Neural crest cell (in vitro differentiated cells): Measurements from ENCODE around the gene PALM2AKAP2. TPM values are rescaled to one million over a fixed set of nuclear protein-coding genes. Genes with fewer than 3 reads are reported as not detected.

ENCODE experiments used
- DNase-seq: peaks from one replicate; pipeline ENCODE4 v3.0.0; 2021; ENCODE audit warnings: low read depth, mixed read lengths, low spot score
- H3K27ac Mint-ChIP-seq: one replicate; pipeline ENCODE4 v1.8.0; 2021; ENCODE audit warnings: mild to moderate bottlenecking, mixed read lengths; ENCODE audit not compliant: unreplicated experiment
- H3K27me3 Mint-ChIP-seq: 2 replicates; pipeline ENCODE4 v1.8.0; 2021; ENCODE audit warnings: low read depth, mild to moderate bottlenecking, mixed read lengths
- H3K36me3 Mint-ChIP-seq: 2 replicates; pipeline ENCODE4 v1.8.0; 2021; ENCODE audit warnings: low read depth, mild to moderate bottlenecking, mixed read lengths
- H3K4me1 Mint-ChIP-seq: 2 replicates; pipeline ENCODE4 v1.8.0; 2021; ENCODE audit warnings: mixed read lengths
- H3K4me3 Mint-ChIP-seq: one replicate; pipeline ENCODE4 v1.8.0; 2021; ENCODE audit warnings: mild to moderate bottlenecking, mixed read lengths
- H3K9me3 Mint-ChIP-seq: 2 replicates; pipeline ENCODE4 v1.8.0; 2021; ENCODE audit warnings: mixed read lengths
- CTCF ChIP-seq: fragments of 200-600 bp; sonication (generic); conservative IDR thresholded peaks from 2 replicates; pipeline ENCODE4 v1.5.0; 2021; ENCODE audit warnings: antibody characterized with exemption, mild to moderate bottlenecking
- total RNA-seq: library from RNA; stranded (reverse); gene quantifications from 2 replicates; pipeline ENCODE4 v1.2.1, GENCODE V29; 2021

The PALM2AKAP2 gene
- total RNA-seq, 1 donor from 2014 or later, result 5.6 TPM

- Mint-ChIP-seq H3K4me3 (peak overlapping the region; percentile 39), H3K9me3 (no peaks in the 10 kb centered on the region), H3K36me3 (no peaks in the 10 kb centered on the region), H3K27me3 (peaks cover 42% of the 10 kb centered on the region), H3K27ac (no peak overlapping the region), H3K4me1 (peaks cover 11% of the 10 kb centered on the region)
- TF ChIP-seq CTCF, result no peak
- DNase-seq, result no peak
Observed at GRCh38 chr9:109781541-109782197, 1.7 kb downstream of the PALM2AKAP2 start.

GRCh38 chr9:109787735-109788134 is 7.7 kb downstream of the PALM2AKAP2 start:
- no peak for DNase-seq
- Mint-ChIP-seq H3K9me3 (no peaks in the 10 kb centered on the region), H3K4me1 (peaks cover 6% of the 10 kb centered on the region), H3K36me3 (no peaks in the 10 kb centered on the region), H3K4me3 (no peak overlapping the region), H3K27me3 (no peaks in the 10 kb centered on the region), H3K27ac (no peak overlapping the region)
- no peak for TF ChIP-seq CTCF

- Mint-ChIP-seq H3K27ac (no peak overlapping the region), H3K4me1 (peaks cover 15% of the 10 kb centered on the region)
Observed at GRCh38 chr9:109789556-109789955, 9.6 kb downstream of the PALM2AKAP2 start.

GRCh38 chr9:109789971-109790370 is 10.0 kb downstream of the PALM2AKAP2 start:
- H3K4me3 Mint-ChIP-seq, result no peak overlapping the region
- H3K4me1 Mint-ChIP-seq, result peaks cover 15% of the 10 kb centered on the region

More at GRCh38 chr9:109789556-109789955, 9.6 kb downstream of the PALM2AKAP2 start:
- H3K36me3 Mint-ChIP-seq, result no peaks in the 10 kb centered on the region
- DNase-seq, result no peak
- TF ChIP-seq CTCF, result no peak
- H3K4me3 Mint-ChIP-seq, result no peak overlapping the region
- no peaks in the 10 kb centered on the region for H3K27me3 Mint-ChIP-seq
- H3K9me3 Mint-ChIP-seq, result no peaks in the 10 kb centered on the region

GRCh38 chr9:109791003-109791677 is 11.1 kb downstream of the PALM2AKAP2 start:
- peaks cover 15% of the 10 kb centered on the region for H3K4me1 Mint-ChIP-seq
- no peak for DNase-seq
- H3K27me3 Mint-ChIP-seq, result no peaks in the 10 kb centered on the region
- no peaks in the 10 kb centered on the region for H3K36me3 Mint-ChIP-seq
- no peaks in the 10 kb centered on the region for H3K9me3 Mint-ChIP-seq
- no peak overlapping the region for H3K4me3 Mint-ChIP-seq
- no peak overlapping the region for H3K27ac Mint-ChIP-seq
- no peak for TF ChIP-seq CTCF

More at GRCh38 chr9:109789971-109790370, 10.0 kb downstream of the PALM2AKAP2 start:
- no peak for DNase-seq
- no peak for TF ChIP-seq CTCF
- Mint-ChIP-seq H3K36me3 (no peaks in the 10 kb centered on the region), H3K27me3 (no peaks in the 10 kb centered on the region), H3K9me3 (no peaks in the 10 kb centered on the region), H3K27ac (no peak overlapping the region)
